MM.1S (cell line): Measurements from ENCODE around the gene GRK3.
"Not testable (repeated sequence)": the region's sequence is repeated elsewhere in the genome, so short reads cannot be mapped to it uniquely, and the experiment has no call there.

Source experiments
- DNase-seq: peaks from one replicate; pipeline ENCODE4 v3.0.0-alpha.2; 2015
- H2AFZ ChIP-seq: fragments of 300-600 bp; sonication (generic); 2 replicates; pipeline ENCODE4 v1.6.0; 2016; ENCODE audit warnings: antibody characterized with exemption, low read length
- H3F3A ChIP-seq: fragments of 300-600 bp; sonication (generic); 2 replicates; pipeline ENCODE4 v1.6.1; 2016; ENCODE audit warnings: mild to moderate bottlenecking, antibody characterized with exemption, low read length, moderate library complexity, mixed read lengths; ENCODE audit not compliant: insufficient read depth
- H3K27ac ChIP-seq: fragments of 300-600 bp; sonication (generic); 2 replicates; pipeline ENCODE4 v1.5.1; 2016; ENCODE audit warnings: mild to moderate bottlenecking, low read length
- H3K27me3 ChIP-seq: fragments of 300-600 bp; sonication (generic); replicated peaks from 2 replicates; pipeline ENCODE4 v1.6.0; 2016; ENCODE audit warnings: low read length; ENCODE audit not compliant: insufficient read depth
- H3K36me3 ChIP-seq: fragments of 300-600 bp; sonication (generic); replicated peaks from 2 replicates; pipeline ENCODE4 v1.6.1; 2016; ENCODE audit warnings: mild to moderate bottlenecking, low read length, mixed read lengths; ENCODE audit not compliant: insufficient read depth
- H3K4me1 ChIP-seq: fragments of 300-600 bp; sonication (generic); 2 replicates; pipeline ENCODE4 v1.6.1; 2016; ENCODE audit warnings: low read length, mixed read lengths
- H3K4me2 ChIP-seq: fragments of 300-600 bp; sonication (generic); 2 replicates; pipeline ENCODE4 v1.6.0; 2016; ENCODE audit warnings: low read depth, low read length
- H3K4me3 ChIP-seq: fragments of 300-600 bp; sonication (generic); 2 replicates; pipeline ENCODE4 v1.5.1; 2016; ENCODE audit warnings: low read length, mixed read lengths
- H3K79me2 ChIP-seq: fragments of 300-600 bp; sonication (generic); 2 replicates; pipeline ENCODE4 v1.6.1; 2016; ENCODE audit warnings: mixed run types, low read length, mixed read lengths
- H3K9ac ChIP-seq: fragments of 300-600 bp; sonication (generic); 2 replicates; pipeline ENCODE4 v1.6.1; 2016; ENCODE audit warnings: low read length, mixed read lengths
- H3K9me2 ChIP-seq: fragments of 300-600 bp; sonication (generic); replicated peaks from 2 replicates; pipeline ENCODE4 v1.6.1; 2016; ENCODE audit warnings: mild to moderate bottlenecking, low read length, mixed read lengths; ENCODE audit not compliant: insufficient read depth
- H3K9me3 ChIP-seq: fragments of 300-600 bp; sonication (generic); replicated peaks from 2 replicates; pipeline ENCODE4 v1.6.1; 2016; ENCODE audit warnings: mild to moderate bottlenecking, low read length, mixed read lengths; ENCODE audit not compliant: insufficient read depth
- H4K20me1 ChIP-seq: fragments of 300-600 bp; sonication (generic); 2 replicates; pipeline ENCODE4 v1.6.1; 2016; ENCODE audit warnings: mild to moderate bottlenecking, low read length, moderate library complexity, mixed read lengths; ENCODE audit not compliant: insufficient read depth
- EZH2 ChIP-seq: fragments of 300-600 bp; sonication (generic); optimal IDR thresholded peaks from 2 replicates; pipeline ENCODE3; 2017; ENCODE audit warnings: low read depth, mild to moderate bottlenecking, antibody characterized with exemption, low read length, mixed read lengths
- EZH2phosphoT487 ChIP-seq: fragments of 300-600 bp; sonication (generic); IDR thresholded peaks from 2 replicates; pipeline ENCODE4 v1.6.1; 2018; ENCODE audit warnings: antibody characterized with exemption, low read length
- TF ChIP-seq, protein P1 (sequence below): fragments of 300-600 bp; sonication (generic); IDR thresholded peaks from 2 replicates; pipeline ENCODE4 v1.5.1; 2016; ENCODE audit warnings: antibody characterized with exemption, low read length, mixed read lengths

The GRK3 gene

DNA sequence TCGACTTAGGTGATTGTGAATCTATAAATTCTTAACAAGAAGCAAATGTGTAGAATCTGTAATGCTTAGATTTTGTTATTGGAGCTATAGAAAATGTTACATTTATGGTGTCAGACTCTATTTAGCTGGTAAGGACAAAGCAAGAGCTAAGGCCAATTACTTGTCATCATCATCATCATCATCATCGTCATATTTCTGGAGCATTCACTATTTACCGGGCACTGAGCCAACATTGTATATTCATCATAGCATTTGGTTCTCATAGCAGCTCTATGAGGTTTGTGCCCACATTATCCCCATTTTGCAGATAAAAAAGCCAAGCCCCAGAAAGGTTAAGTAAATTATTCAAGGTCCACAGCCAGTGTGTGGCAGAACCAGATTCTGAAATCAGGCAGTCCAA lies 36.4 kb upstream of the GRK3 start:
- not testable (repeated sequence) for H2AFZ ChIP-seq, H4K20me1 ChIP-seq, H3K4me2 ChIP-seq, H3K27me3 ChIP-seq, H3K79me2 ChIP-seq, H3K27ac ChIP-seq, H3K4me1 ChIP-seq, H3K9me2 ChIP-seq, H3K36me3 ChIP-seq, DNase-seq, H3K9me3 ChIP-seq, H3K4me3 ChIP-seq, H3K9ac ChIP-seq, H3F3A ChIP-seq

DNA sequence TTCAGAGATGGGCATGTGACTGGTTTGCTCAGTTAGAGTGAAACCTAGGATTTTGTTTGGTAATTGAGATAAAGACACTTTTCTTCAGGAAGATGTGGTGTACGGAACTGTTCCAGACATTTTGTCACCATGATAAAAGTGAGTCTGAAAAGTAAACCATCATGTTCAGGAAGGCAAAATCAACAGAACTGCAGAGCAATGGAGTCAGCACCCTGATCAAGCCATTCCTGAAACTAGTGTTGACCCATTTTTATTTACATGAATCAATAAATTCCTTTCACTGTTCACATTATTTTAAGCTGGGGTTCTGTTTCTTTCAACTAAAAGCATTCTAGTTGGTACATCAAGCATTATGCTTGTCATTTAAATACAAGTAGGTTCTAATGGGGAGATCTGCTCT lies 35.4 kb upstream of the GRK3 start:
- not testable (repeated sequence) for H3K36me3 ChIP-seq, H4K20me1 ChIP-seq, H3K4me1 ChIP-seq, H2AFZ ChIP-seq, H3F3A ChIP-seq, H3K4me3 ChIP-seq, DNase-seq, H3K9me3 ChIP-seq, H3K27me3 ChIP-seq, H3K4me2 ChIP-seq, H3K27ac ChIP-seq, H3K9me2 ChIP-seq, H3K79me2 ChIP-seq, H3K9ac ChIP-seq

DNA sequence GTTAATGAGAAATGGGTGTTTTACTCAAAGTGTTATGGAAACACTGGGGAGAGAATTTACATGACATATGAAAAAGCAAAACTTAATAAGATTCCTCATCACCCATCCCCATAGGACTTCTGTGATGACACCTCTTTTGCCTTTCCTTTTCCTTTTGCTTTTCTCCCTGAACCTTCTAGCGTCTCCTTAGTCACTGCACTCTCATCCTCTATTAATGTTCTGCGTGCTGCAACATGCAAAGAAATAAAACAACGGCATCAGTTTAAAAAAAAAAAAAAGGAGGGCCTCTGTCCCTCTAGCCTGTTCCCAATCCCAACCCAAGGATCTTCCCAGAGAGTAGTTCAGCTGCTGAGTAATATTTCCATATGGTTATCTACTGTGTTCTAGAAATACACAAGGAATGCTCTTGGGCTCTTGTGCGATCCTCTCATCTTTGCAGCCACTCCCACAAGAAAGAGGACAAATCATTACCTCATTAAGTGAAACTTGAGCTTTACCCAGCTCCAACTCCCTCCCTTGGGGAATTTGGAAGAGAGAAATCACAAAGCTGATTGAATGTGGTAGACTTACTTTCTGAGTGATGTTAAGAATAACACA lies 34.8 kb upstream of the GRK3 start:
- H3K4me2 ChIP-seq, DNase-seq, H3K4me1 ChIP-seq: not testable (repeated sequence)

DNA sequence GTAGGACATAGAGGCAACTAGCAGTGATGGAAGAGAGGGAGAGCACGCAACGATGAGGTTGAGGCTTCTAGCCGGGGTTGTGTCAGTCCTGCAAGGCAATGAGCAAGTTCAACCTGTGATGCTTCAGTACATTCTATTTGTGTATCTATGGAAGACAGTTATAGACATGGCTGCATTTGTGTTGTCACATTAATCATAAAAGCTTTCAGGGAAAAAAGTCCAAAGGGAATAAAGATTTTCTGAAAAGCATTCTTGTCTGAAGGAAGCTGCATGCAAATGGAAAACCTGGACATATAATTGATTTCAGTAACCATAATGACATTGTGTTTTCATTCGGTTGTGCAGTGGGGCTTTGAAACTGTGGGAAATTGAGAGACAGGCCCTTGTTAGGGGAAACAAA lies 32.8 kb upstream of the GRK3 start:
- H3K9me3 ChIP-seq, H3K79me2 ChIP-seq, H3K4me3 ChIP-seq, H3K27ac ChIP-seq, H2AFZ ChIP-seq, H3F3A ChIP-seq, H3K4me1 ChIP-seq, H4K20me1 ChIP-seq, H3K27me3 ChIP-seq, H3K9me2 ChIP-seq, H3K4me2 ChIP-seq, DNase-seq, H3K36me3 ChIP-seq, H3K9ac ChIP-seq: not testable (repeated sequence)

More for the DNA sequence above, 34.8 kb upstream of the GRK3 start:
- not testable (repeated sequence) for H3K27me3 ChIP-seq, H2AFZ ChIP-seq, H3K9ac ChIP-seq, H3K9me2 ChIP-seq, H3K9me3 ChIP-seq, H3K79me2 ChIP-seq, H3K36me3 ChIP-seq, H3F3A ChIP-seq, H3K4me3 ChIP-seq, H3K27ac ChIP-seq, H4K20me1 ChIP-seq

DNA sequence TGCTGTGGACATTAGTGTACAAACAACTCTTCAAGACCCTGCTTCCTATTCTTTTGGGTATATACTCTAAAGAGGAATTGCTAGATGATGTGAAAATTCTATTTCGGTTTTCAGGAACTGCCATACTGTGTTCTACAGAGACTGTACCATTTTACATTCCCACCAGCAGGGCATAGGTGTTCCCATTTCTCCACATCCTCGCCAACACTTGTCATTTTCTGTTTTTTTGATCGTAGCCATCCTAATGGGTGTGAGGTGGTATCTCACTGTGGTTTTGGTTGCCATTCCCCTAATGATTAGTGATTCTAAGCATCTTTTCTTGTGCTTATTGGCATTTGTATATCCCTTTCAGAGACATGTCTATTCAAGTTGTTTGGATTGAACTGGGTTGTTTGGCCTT lies 29.8 kb upstream of the GRK3 start:
- H3K4me1 ChIP-seq, result no peaks in the 10 kb centered on the region
- H3F3A ChIP-seq, result no peaks in the 10 kb centered on the region
- no peaks in the 10 kb centered on the region for H4K20me1 ChIP-seq
- H3K9ac ChIP-seq, result no peak overlapping the region
- H2AFZ ChIP-seq, result no peak overlapping the region
- H3K4me3 ChIP-seq, result no peak overlapping the region
- H3K27ac ChIP-seq, result no peak overlapping the region
- no peaks in the 10 kb centered on the region for H3K79me2 ChIP-seq
- H3K27me3 ChIP-seq, result no peaks in the 10 kb centered on the region
- no peaks in the 10 kb centered on the region for H3K9me2 ChIP-seq
- no peak for DNase-seq
- H3K9me3 ChIP-seq, result no peaks in the 10 kb centered on the region
- TF ChIP-seq EZH2phosphoT487 (no peak), EZH2 (no peak)
- TF ChIP-seq, protein P1, sequence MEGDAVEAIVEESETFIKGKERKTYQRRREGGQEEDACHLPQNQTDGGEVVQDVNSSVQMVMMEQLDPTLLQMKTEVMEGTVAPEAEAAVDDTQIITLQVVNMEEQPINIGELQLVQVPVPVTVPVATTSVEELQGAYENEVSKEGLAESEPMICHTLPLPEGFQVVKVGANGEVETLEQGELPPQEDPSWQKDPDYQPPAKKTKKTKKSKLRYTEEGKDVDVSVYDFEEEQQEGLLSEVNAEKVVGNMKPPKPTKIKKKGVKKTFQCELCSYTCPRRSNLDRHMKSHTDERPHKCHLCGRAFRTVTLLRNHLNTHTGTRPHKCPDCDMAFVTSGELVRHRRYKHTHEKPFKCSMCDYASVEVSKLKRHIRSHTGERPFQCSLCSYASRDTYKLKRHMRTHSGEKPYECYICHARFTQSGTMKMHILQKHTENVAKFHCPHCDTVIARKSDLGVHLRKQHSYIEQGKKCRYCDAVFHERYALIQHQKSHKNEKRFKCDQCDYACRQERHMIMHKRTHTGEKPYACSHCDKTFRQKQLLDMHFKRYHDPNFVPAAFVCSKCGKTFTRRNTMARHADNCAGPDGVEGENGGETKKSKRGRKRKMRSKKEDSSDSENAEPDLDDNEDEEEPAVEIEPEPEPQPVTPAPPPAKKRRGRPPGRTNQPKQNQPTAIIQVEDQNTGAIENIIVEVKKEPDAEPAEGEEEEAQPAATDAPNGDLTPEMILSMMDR, result no peak
- H3K4me2 ChIP-seq, result no peak overlapping the region
- H3K36me3 ChIP-seq, result no peaks in the 10 kb centered on the region
